Brain microvascular endothelial cell (primary cell): ENCODE results near the gene USH1C.

Experiments used
- DNase-seq: peaks from one replicate; pipeline ENCODE4 v3.0.0-alpha.2; 2020
- H3K27ac ChIP-seq: fragments of 250-450 bp; sonication (Bioruptor Pico); 2 replicates; pipeline ENCODE4 v1.5.1; 2020; ENCODE audit warnings: mild to moderate bottlenecking, moderate library complexity
- H3K27me3 ChIP-seq: fragments of 250-450 bp; sonication (Bioruptor Pico); replicated peaks from 2 replicates; pipeline ENCODE4 v1.5.1; 2020; ENCODE audit warnings: mild to moderate bottlenecking
- H3K36me3 ChIP-seq: fragments of 250-450 bp; sonication (Bioruptor Pico); replicated peaks from 2 replicates; pipeline ENCODE4 v1.5.1; 2020; ENCODE audit warnings: mild to moderate bottlenecking
- H3K4me3 ChIP-seq: 2 replicates; pipeline ENCODE4 v1.5.1; 2011; ENCODE audit warnings: low read depth, mild to moderate bottlenecking, control low read depth, low read length, moderate library complexity
- CTCF ChIP-seq: IDR thresholded peaks from 2 replicates; pipeline ENCODE4 v1.5.1; 2011; ENCODE audit warnings: low read depth, mild to moderate bottlenecking, moderate library complexity, low read length, control low read depth, inconsistent platforms; ENCODE audit errors: missing control alignments
- in situ Hi-C: cut with HindIII; loops from 2 replicates; pipeline ENCODE4 v1.10.0; 2017; ENCODE audit warnings: low sequenced_read_pairs, low pct_ligation_motif_present

The USH1C gene

DNA sequence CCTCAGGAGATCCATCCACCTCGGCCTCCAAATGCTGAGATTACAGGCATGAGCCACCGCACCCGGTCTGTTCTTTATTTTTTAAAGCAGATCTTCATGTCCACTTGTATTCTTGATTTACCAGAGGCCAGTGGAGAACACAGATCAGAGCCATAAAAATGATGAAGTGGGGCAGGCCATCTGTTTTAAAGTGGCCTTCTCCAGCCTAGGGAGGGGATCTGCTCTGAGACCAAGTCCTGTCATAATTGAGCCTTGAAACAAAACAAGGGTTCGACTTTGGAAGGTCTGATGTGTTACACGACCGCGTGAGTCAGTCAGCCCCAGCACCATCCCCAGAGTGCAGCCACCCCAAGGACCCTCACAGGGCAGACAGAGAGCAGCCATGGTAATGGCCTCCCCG is 95.1 kb downstream of the USH1C start:
- DNase-seq: no peak
- TF ChIP-seq CTCF: no peak
- no peaks in the 10 kb centered on the region for H3K36me3 ChIP-seq
- H3K4me3 ChIP-seq: no peak overlapping the region
- no peaks in the 10 kb centered on the region for H3K27me3 ChIP-seq
- no peak overlapping the region for H3K27ac ChIP-seq
- in situ Hi-C loops: no loop called here

- Histone ChIP-seq H3K27ac (no peak overlapping the region), H3K27me3 (no peaks in the 10 kb centered on the region), H3K36me3 (no peaks in the 10 kb centered on the region), H3K4me3 (no peak overlapping the region)
- TF ChIP-seq CTCF: no peak
- in situ Hi-C loops: no loop called here
- DNase-seq: no peak
Measured at GRCh38 chr11:17446482-17446881, 97.7 kb downstream of the USH1C start.

DNA sequence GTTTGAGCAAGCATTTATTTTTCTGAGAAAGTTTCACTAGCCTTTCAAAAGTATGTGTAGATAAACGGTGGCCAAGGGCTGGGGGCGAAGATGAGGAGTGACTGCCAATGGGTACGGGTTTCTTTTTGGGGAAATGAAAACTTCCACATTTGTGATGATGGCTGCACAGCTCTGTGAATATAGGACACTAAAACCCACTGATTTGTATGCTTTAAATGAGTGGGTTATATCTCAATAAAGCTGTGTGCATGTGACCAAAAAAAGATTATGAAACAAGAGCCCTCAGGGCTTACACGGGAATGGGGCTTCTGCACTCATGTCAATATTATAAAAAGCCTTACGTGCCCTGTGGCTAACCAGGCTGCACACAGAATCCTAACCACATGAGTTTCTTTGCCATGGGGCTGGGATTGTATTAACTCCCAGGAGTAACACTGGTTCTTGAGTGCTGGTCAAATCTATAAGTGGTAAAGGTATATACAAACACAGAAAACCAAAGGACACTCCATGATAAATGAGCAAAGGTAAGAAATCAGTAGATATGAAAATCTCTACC is 98.9 kb downstream of the USH1C start:
- no peaks in the 10 kb centered on the region for H3K36me3 ChIP-seq
- no peak for TF ChIP-seq CTCF
- no peak overlapping the region for H3K4me3 ChIP-seq
- no peak for DNase-seq
- in situ Hi-C loops: no loop called here
- H3K27me3 ChIP-seq: no peaks in the 10 kb centered on the region
- no peak overlapping the region for H3K27ac ChIP-seq

GRCh38 chr11:17443926-17444690 is 100.1 kb downstream of the USH1C start:
- no peak for DNase-seq
- H3K27me3 ChIP-seq: no peaks in the 10 kb centered on the region
- in situ Hi-C loops: no loop called here
- no peak overlapping the region for H3K27ac ChIP-seq
- no peak for TF ChIP-seq CTCF
- no peak overlapping the region for H3K4me3 ChIP-seq
- no peaks in the 10 kb centered on the region for H3K36me3 ChIP-seq
